GM23248 (cell line): ENCODE results near the gene DPYSL5.

ENCODE experiments used
- EZH2 ChIP-seq: fragments of 200-600 bp; sonication (generic); IDR thresholded peaks from 2 replicates; pipeline ENCODE4 v1.6.1; 2018; ENCODE audit warnings: antibody characterized with exemption, mild to moderate bottlenecking; ENCODE audit not compliant: insufficient read depth, poor library complexity, severe bottlenecking
- EZH2phosphoT487 ChIP-seq: fragments of 200-600 bp; sonication (generic); IDR thresholded peaks from 2 replicates; pipeline ENCODE4 v1.6.1; 2018; ENCODE audit warnings: antibody characterized with exemption, moderate library complexity, mild to moderate bottlenecking, low read depth; ENCODE audit not compliant: insufficient read depth

- no peak for TF ChIP-seq EZH2phosphoT487
- no peak for TF ChIP-seq EZH2
Measured at GRCh38 chr2:26986576-26986975, 138.6 kb downstream of the DPYSL5 start.
